ENCODE data around the gene IKZF4.

DNA sequence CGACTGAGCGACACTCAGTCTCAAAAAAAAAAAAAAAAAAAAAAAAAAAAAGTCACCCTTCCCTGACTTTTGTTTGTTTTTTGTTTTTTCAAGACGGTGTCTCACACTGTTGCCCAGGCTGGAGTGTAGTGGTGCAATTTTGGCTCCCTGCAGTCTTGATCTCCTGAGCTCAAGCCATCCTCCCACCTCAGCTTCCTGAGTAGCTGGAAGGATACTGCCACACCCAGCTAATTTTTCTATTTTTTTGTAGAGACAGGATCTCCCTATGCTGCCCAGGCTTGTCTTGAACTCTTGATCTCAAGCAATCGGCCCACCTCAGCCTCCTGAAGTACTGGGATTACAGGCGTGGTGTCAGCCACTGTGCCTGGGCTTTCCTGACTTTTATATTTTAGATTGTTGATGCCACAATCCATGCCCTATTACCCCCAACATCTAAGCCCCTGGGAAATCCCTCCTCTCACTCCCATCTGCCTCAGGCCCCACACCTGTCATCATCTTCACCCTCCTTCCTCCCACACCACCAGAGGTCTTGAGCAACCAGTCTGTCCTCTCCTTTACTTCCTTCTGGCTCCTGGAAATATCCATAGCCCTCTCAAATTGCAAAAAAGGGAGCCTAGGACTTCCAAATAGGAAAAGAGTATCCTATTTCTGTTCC is 7.8 kb downstream of the IKZF4 start:
- TF ChIP-seq, protein P1, sequence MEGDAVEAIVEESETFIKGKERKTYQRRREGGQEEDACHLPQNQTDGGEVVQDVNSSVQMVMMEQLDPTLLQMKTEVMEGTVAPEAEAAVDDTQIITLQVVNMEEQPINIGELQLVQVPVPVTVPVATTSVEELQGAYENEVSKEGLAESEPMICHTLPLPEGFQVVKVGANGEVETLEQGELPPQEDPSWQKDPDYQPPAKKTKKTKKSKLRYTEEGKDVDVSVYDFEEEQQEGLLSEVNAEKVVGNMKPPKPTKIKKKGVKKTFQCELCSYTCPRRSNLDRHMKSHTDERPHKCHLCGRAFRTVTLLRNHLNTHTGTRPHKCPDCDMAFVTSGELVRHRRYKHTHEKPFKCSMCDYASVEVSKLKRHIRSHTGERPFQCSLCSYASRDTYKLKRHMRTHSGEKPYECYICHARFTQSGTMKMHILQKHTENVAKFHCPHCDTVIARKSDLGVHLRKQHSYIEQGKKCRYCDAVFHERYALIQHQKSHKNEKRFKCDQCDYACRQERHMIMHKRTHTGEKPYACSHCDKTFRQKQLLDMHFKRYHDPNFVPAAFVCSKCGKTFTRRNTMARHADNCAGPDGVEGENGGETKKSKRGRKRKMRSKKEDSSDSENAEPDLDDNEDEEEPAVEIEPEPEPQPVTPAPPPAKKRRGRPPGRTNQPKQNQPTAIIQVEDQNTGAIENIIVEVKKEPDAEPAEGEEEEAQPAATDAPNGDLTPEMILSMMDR (IDR thresholded peaks at IDR 0.05; ENCODE audit: insufficient read depth, low read depth, low read length): no peak
- TF ChIP-seq EZH2 (IDR thresholded peaks at IDR 0.05; ENCODE audit: insufficient read depth, low read length): no peak

Measured in astrocyte (in vitro differentiated cells and primary cell).